GM04504 (cell line): Measurements from ENCODE around the gene LCN10.
"Not testable (repeated sequence)": the region's sequence is repeated elsewhere in the genome, so short reads cannot be mapped to it uniquely, and the experiment has no call there.

Experiments
- DNase-seq: peaks from one replicate; pipeline ENCODE4 v3.0.0-alpha.2; 2012; ENCODE audit warnings: low read depth

Gene LCN10

GRCh38 chr9:136719195-136719880, 23.4 kb downstream of the LCN10 start:
- no peak for DNase-seq

- no peak for DNase-seq
Observed at GRCh38 chr9:136718345-136719194, 24.2 kb downstream of the LCN10 start.

GRCh38 chr9:136717399-136717798, 25.3 kb downstream of the LCN10 start:
- no peak for DNase-seq

GRCh38 chr9:136714893-136715274, 27.9 kb downstream of the LCN10 start:
- no peak for DNase-seq

GRCh38 chr9:136714096-136714892, 28.4 kb downstream of the LCN10 start:
- DNase-seq = no peak

GRCh38 chr9:136713550-136713949, 29.2 kb downstream of the LCN10 start:
- no peak for DNase-seq

GRCh38 chr9:136712690-136713544, 29.8 kb downstream of the LCN10 start:
- no peak for DNase-seq

- no peak for DNase-seq
Observed at GRCh38 chr9:136711751-136712689, 30.7 kb downstream of the LCN10 start, which contains the start of gene DIPK1B. Gene DIPK1B (plus strand): TSS chr9:136712572. CDS start chr9:136712666, 94 bp downstream.

GRCh38 chr9:136711219-136711648, 31.5 kb downstream of the LCN10 start:
- not testable (repeated sequence) for DNase-seq

- no peak for DNase-seq
Observed at GRCh38 chr9:136710543-136710942, 32.2 kb downstream of the LCN10 start.

- no peak for DNase-seq
Observed at GRCh38 chr9:136709454-136710109, 33.2 kb downstream of the LCN10 start.

- DNase-seq = no peak
Observed at GRCh38 chr9:136707849-136708517, 34.8 kb downstream of the LCN10 start.

- DNase-seq = no peak
Observed at GRCh38 chr9:136707011-136707410, 35.7 kb downstream of the LCN10 start.

- DNase-seq = no peak
Observed at GRCh38 chr9:136705564-136705963, 37.2 kb downstream of the LCN10 start.

GRCh38 chr9:136704741-136705140, 38.0 kb downstream of the LCN10 start:
- not testable (repeated sequence) for DNase-seq

- no peak for DNase-seq
Observed at GRCh38 chr9:136703276-136703860, 39.4 kb downstream of the LCN10 start.

- no peak for DNase-seq
Observed at GRCh38 chr9:136701668-136702053, 41.1 kb downstream of the LCN10 start.

- no peak for DNase-seq
Observed at GRCh38 chr9:136700959-136701667, 41.6 kb downstream of the LCN10 start.
